Epithelial cell of esophagus (primary cell): ENCODE results near the gene RCAN2.

Experiments used
- DNase-seq: peaks from one replicate; pipeline ENCODE4 v3.0.0; 2010; ENCODE audit warnings: low read depth
- H3K4me3 ChIP-seq: 2 replicates; pipeline ENCODE4 v1.5.1; 2011; ENCODE audit warnings: mild to moderate bottlenecking, low read length, control low read depth
- TF ChIP-seq, protein P1 (sequence below): IDR thresholded peaks from 2 replicates; pipeline ENCODE4 v1.5.1; 2011; ENCODE audit warnings: low read depth, mild to moderate bottlenecking, low read length, control low read depth, inconsistent platforms; ENCODE audit not compliant: insufficient read depth; ENCODE audit errors: missing control alignments

RCAN2 gene

DNA sequence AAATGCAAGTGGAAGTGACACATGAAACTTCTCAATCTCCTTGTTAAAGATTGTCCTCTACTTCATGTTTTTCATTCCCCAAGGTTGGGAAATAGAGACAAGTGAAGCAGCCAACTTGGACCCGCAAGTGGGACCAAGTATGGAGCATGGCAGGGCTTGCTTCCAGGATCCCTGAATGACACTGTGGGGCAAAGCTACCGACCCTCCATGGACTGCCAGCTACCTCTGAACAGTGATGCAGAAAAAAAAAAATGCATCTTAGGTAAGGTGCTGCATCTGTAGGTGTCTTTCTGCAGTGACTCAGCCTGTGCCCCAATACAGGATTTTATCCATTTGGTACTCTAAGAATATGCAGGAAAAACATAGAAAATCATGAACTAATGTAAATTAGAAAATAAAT, 201.4 kb downstream of the RCAN2 start:
- DNase-seq = no peak
- TF ChIP-seq, protein P1, sequence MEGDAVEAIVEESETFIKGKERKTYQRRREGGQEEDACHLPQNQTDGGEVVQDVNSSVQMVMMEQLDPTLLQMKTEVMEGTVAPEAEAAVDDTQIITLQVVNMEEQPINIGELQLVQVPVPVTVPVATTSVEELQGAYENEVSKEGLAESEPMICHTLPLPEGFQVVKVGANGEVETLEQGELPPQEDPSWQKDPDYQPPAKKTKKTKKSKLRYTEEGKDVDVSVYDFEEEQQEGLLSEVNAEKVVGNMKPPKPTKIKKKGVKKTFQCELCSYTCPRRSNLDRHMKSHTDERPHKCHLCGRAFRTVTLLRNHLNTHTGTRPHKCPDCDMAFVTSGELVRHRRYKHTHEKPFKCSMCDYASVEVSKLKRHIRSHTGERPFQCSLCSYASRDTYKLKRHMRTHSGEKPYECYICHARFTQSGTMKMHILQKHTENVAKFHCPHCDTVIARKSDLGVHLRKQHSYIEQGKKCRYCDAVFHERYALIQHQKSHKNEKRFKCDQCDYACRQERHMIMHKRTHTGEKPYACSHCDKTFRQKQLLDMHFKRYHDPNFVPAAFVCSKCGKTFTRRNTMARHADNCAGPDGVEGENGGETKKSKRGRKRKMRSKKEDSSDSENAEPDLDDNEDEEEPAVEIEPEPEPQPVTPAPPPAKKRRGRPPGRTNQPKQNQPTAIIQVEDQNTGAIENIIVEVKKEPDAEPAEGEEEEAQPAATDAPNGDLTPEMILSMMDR = no peak

GRCh38 chr6:46288835-46289234, 202.4 kb downstream of the RCAN2 start:
- no peak overlapping the region for H3K4me3 ChIP-seq
- TF ChIP-seq, protein P1 = no peak
- DNase-seq = no peak

More for the DNA sequence above, 201.4 kb downstream of the RCAN2 start:
- H3K4me3 ChIP-seq = no peak overlapping the region

DNA sequence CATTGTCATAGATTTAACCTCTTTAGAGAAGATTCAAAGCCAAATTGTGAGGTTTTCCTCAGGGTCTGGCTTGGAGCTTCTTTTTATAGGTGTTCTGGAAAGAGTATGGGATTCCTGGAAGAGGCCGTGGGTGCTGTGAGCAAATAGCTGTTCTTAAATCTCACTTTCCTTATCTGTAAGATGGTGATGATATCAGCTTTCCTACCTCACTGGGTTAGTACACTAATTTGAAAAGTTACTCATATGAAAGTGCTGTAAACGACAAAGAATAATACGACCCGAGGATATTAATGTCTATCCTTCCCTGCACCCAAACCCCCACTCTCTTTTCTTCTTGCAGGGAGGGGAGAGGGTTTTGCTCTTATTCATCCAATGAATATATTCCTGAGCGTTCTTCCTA, 203.6 kb downstream of the RCAN2 start:
- H3K4me3 ChIP-seq = no peak overlapping the region
- TF ChIP-seq, protein P1 = no peak
- no peak for DNase-seq

DNA sequence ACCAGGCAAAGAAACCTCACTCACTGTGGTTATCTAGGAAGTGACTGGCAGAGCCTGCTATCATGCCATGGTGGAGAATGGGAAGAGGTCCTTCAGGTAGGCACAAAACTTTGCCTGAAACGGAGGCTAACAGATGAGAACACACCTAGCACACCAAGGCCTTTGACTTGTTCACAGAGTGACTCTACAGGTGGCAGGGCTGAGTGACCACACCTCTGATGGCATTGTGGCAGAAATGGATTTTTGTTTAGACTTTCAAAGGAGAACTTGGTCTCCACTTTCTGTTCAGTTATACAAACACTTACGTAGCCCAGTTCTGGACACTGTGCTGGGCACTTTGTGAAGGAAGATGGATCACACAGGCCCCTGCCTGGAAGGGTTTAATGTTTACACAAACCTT, 204.2 kb downstream of the RCAN2 start:
- DNase-seq = no peak
- TF ChIP-seq, protein P1 = no peak
- no peak overlapping the region for H3K4me3 ChIP-seq

DNA sequence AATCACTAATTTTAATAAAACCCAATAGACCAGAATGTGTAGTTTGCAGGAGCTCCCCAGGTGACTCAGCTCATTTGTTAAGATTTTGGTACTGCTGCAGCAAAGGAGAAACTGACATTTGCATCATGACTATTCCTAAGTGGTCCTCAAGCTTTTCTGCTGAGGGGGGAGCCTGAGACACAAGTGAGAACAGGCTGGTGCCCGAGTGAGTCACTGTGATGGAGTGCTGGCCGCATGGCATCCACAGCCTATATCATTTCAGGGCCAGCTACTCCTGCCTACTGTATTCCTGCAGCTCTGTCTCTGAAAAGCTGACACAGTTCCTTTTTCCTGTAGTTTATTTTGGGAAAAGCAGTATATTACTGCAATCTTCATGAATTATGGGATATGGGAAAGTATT, 206.8 kb downstream of the RCAN2 start:
- no peak for DNase-seq
- TF ChIP-seq, protein P1 = no peak
- H3K4me3 ChIP-seq = no peak overlapping the region

GRCh38 chr6:46281110-46281509, 210.1 kb downstream of the RCAN2 start:
- TF ChIP-seq, protein P1 = no peak
- DNase-seq = no peak
- no peak overlapping the region for H3K4me3 ChIP-seq

- no peak overlapping the region for H3K4me3 ChIP-seq
- TF ChIP-seq, protein P1 = no peak
- DNase-seq = no peak
These were observed 211.4 kb downstream of the RCAN2 start for GRCh38 chr6:46279874-46280273.
